Measurements from ENCODE around the gene TRAPPC12. TPM values are rescaled to one million over a fixed set of nuclear protein-coding genes. Genes with fewer than 3 reads are reported as not detected.

Gene TRAPPC12
- total RNA-seq, 3 donors from 2014 or later, result 79.9 to 89.4 (median 84.5) TPM

DNA sequence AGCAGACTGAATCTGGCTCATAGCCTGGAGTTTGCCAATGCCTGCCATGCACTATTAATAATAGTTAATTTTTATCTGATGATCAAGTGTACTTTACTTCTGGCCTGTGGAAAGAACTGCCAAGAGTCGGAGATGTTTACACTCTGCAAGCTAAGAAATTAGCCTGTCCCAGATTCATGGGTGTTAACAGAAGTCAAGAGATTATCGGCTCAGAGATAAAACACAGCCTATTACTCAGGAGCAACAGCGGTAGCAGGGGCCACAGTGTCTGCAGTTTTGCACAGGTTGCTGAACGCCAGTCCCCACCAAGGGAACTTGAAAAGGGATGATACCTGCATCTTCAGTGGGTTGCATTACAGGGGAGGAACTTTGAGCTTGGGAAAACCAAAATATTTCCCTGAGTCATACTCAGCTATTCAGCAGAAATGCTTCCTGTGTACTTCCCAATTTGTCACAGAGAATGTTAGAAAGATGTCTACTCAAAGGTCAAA is 144.1 kb downstream of the TRAPPC12 start:
- no peak for DNase-seq
- Mint-ChIP-seq H3K4me3 (no peak overlapping the region), H3K4me1 (ENCODE audit: low read depth) (peaks cover 23% of the 10 kb centered on the region), H3K9me3 (no peaks in the 10 kb centered on the region), H3K27me3 (ENCODE audit: low read depth) (no peaks in the 10 kb centered on the region), H3K36me3 (ENCODE audit: insufficient read depth) (no peaks in the 10 kb centered on the region)
- ATAC-seq, result no peak

DNA sequence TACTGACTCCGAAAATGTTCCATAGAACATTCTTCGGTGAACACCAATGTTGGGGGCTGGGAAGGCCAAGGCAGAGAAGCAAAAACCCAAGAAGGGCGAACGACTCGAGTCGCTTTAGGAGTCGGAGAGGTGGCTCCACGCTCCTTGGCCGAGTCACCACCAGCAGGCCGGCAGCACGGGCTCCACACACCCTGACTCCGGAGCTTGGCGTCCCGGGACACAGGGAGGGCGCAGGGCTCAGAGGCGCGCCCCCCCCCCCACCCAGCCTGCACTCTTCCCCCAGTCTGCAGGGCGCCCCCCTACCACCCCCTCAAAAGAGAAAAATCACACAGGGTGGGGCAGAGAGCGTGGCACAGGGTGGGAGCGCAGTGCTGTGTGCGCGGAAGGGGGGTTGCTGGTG is 147.4 kb downstream of the TRAPPC12 start:
- H3K27me3 Mint-ChIP-seq (ENCODE audit: low read depth), result no peaks in the 10 kb centered on the region

DNA sequence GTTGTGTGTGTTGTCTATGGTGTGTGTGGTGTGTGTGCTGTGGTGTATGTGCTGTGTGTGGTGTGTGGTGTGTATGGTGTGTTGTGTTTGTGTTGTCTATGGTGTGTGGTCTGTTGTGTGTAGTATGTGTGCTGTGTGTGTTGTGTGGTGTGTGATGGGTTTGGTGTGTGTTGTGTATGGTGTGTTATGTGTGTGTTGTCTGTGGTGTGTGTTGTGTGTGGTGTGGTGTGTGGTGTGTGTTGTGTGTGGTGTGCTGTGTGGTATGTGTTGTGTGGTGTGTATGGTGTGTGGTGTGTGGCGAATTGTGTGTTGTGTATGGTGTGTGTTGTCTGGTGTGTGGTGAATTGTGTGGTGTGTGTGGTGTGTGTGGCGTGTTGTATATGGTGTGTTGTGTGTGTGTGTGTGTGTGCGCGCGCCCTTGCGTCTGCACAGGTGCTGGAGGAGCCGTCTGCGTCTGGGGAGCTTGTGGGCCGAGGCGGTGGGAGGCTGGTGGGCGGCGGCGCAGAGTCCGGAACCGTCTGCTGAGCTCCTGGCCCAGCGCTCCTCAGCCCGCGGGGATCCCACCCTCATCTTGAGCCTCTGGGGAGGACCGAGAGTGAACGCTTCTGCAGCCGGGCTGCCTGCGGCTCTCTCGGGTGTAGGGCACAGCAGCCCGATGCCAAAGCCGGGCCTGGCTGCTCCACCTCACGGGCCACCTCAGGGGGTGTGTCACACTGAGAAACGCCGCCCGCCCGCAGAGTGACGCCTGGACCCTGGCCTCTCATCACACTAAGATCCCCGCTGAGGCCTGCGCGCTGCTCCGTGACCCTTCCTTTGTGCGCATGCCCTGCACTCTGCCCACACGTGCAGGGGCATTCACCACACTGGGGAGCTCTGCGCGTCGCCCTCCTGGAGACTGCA is 148.6 kb downstream of the TRAPPC12 start:
- Mint-ChIP-seq H3K4me3 (no peak overlapping the region), H3K9me3 (no peaks in the 10 kb centered on the region)
- ATAC-seq, result no peak

More for the DNA sequence above, 147.4 kb downstream of the TRAPPC12 start:
- DNase-seq (no peak), ATAC-seq (no peak)
- no peaks in the 10 kb centered on the region for H3K9me3 Mint-ChIP-seq
- H3K36me3 Mint-ChIP-seq (ENCODE audit: insufficient read depth), result no peaks in the 10 kb centered on the region
- H3K4me3 Mint-ChIP-seq, result no peak overlapping the region
- peaks cover under 1% of the 10 kb centered on the region for H3K4me1 Mint-ChIP-seq (ENCODE audit: low read depth)

More for the DNA sequence above, 148.6 kb downstream of the TRAPPC12 start:
- Mint-ChIP-seq H3K27me3 (ENCODE audit: low read depth) (no peaks in the 10 kb centered on the region), H3K4me1 (ENCODE audit: low read depth) (no peaks in the 10 kb centered on the region), H3K36me3 (ENCODE audit: insufficient read depth) (no peaks in the 10 kb centered on the region)
- no peak for DNase-seq

Other genes starting within 250 kb of the TRAPPC12 start
- 10 to 100 TPM; 36.3 to 39.5 (median 37.2) TPM for gene EIPR1, start 1.9 kb upstream of the TRAPPC12 start, total RNA-seq
- gene ADI1, start 139.8 kb downstream of the TRAPPC12 start, total RNA-seq, result 10 to 100 TPM; 25.6 to 28.4 (median 25.7) TPM
- gene RNASEH1, start 178.6 kb downstream of the TRAPPC12 start, total RNA-seq, result 10 to 100 TPM; 34.0 to 36.7 (median 36.0) TPM
- gene RPS7, start 195.6 kb downstream of the TRAPPC12 start, total RNA-seq, result 1,000 to 10,000 TPM; 1,876 to 2,075 (median 2,071) TPM
- under 1 TPM in 2 of 3 donors, not detected in 1; 0.28 to 0.43 TPM for gene COLEC11, start 215.4 kb downstream of the TRAPPC12 start, total RNA-seq

Measured in activated T-cell treated with anti-CD3 and anti-CD28 coated beads, Interleukin-2, amount 50 U/mL, for 4 hours (primary cell).